Peyer's patch (tissue), 4 donors: ENCODE measurements around the gene P2RY10. TPM values are rescaled to one million over a fixed set of nuclear protein-coding genes. Genes with fewer than 3 reads are reported as not detected.

Experiments
- DNase-seq, 3 donors: peaks; one replicate each; pipeline ENCODE4 v3.0.0-alpha.2; 2017 to 2019
- H3K27ac ChIP-seq, 4 donors: fragments of 200-600 bp; sonication (generic); one replicate each; pipeline ENCODE4 v1.5.1; 2016 to 2019
- H3K27me3 ChIP-seq, 2 donors: fragments of 200-600 bp; sonication (generic); one replicate each; pipeline ENCODE4 v1.5.1; 2019
- H3K36me3 ChIP-seq, 3 donors: fragments of 200-600 bp; sonication (generic); one replicate each; pipeline ENCODE4 v1.5.1; 2016 to 2019
- H3K4me1 ChIP-seq, 4 donors: fragments of 200-600 bp; sonication (generic); one replicate each; pipeline ENCODE4 v1.5.1; 2016 to 2019
- H3K4me3 ChIP-seq, 4 donors: fragments of 200-600 bp; sonication (generic); 1 replicate in 3 of 4; 2 replicates in 1 of 4; pipeline ENCODE4 v1.5.1; 2016 to 2019; ENCODE audit warnings: mild to moderate bottlenecking in 1 of 4
- H3K9me3 ChIP-seq, 4 donors: fragments of 200-600 bp; sonication (generic); one replicate each; pipeline ENCODE4 v1.5.1; 2016 to 2019; ENCODE audit warnings: mild to moderate bottlenecking in 1 of 4
- POLR2A ChIP-seq, 2 donors: fragments of 450-650 bp; IDR thresholded peaks; one replicate each; pipeline ENCODE4 v1.5.1; 2017; ENCODE audit warnings: antibody characterized with exemption in 2 of 2, mild to moderate bottlenecking in 2 of 2, moderate library complexity in 2 of 2
- total RNA-seq, 4 donors: library from RNA; depleted of rRNA; stranded (reverse); fragments of >200 nt; gene quantifications; one replicate each; pipeline ENCODE4 v1.1.0, GENCODE V29; 2016
- TF ChIP-seq, protein P1 (sequence below), 6 experiments: fragments of 450-650 bp in 4 of 6; fragments of 200-600 bp in 2 of 6; sonication (generic) in 1 of 6; IDR thresholded peaks; one replicate each; pipeline ENCODE4 v1.5.1; 2017 to 2019; ENCODE audit warnings: antibody characterized with exemption in 6 of 6, mild to moderate bottlenecking in 3 of 6, moderate library complexity in 1 of 6

Gene P2RY10
- total RNA-seq, 4 donors from 2014 or later, result 0.80 to 10.7 (median 1.2) TPM; not detected in 1

DNA sequence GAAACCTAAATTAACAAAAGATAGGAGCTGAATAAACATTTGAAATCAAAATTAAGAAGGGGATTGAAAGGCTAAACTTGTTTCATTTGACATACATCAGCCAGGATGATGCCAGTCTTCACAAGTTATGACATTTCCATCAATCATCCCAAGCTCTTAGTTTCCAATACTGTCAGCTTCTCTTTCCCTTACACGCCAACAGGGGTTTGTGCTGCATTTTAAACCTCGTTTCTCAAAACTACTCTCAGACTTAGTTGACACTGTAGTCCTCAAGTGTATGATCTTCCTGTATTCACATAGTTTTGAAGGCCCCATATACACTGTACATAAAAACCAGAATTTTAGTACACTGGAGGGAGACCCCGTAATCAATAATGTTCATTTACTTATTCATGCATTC is 840 bp upstream of the P2RY10 start:
- Histone ChIP-seq H3K9me3 (no peaks in the 10 kb centered on the region), H3K27ac (peak overlapping the region in 2 of 4 donors; percentile 71 to 75), H3K4me3 (no peak overlapping the region), H3K4me1 (no peaks in the 10 kb centered on the region), H3K36me3 (no peaks in the 10 kb centered on the region), H3K27me3 (no peaks in the 10 kb centered on the region)
- TF ChIP-seq, protein P1, sequence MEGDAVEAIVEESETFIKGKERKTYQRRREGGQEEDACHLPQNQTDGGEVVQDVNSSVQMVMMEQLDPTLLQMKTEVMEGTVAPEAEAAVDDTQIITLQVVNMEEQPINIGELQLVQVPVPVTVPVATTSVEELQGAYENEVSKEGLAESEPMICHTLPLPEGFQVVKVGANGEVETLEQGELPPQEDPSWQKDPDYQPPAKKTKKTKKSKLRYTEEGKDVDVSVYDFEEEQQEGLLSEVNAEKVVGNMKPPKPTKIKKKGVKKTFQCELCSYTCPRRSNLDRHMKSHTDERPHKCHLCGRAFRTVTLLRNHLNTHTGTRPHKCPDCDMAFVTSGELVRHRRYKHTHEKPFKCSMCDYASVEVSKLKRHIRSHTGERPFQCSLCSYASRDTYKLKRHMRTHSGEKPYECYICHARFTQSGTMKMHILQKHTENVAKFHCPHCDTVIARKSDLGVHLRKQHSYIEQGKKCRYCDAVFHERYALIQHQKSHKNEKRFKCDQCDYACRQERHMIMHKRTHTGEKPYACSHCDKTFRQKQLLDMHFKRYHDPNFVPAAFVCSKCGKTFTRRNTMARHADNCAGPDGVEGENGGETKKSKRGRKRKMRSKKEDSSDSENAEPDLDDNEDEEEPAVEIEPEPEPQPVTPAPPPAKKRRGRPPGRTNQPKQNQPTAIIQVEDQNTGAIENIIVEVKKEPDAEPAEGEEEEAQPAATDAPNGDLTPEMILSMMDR (IDR thresholded peaks at IDR 0.05), result no peak
- TF ChIP-seq POLR2A (IDR thresholded peaks at IDR 0.05), result no peak
- no peak for DNase-seq

DNA sequence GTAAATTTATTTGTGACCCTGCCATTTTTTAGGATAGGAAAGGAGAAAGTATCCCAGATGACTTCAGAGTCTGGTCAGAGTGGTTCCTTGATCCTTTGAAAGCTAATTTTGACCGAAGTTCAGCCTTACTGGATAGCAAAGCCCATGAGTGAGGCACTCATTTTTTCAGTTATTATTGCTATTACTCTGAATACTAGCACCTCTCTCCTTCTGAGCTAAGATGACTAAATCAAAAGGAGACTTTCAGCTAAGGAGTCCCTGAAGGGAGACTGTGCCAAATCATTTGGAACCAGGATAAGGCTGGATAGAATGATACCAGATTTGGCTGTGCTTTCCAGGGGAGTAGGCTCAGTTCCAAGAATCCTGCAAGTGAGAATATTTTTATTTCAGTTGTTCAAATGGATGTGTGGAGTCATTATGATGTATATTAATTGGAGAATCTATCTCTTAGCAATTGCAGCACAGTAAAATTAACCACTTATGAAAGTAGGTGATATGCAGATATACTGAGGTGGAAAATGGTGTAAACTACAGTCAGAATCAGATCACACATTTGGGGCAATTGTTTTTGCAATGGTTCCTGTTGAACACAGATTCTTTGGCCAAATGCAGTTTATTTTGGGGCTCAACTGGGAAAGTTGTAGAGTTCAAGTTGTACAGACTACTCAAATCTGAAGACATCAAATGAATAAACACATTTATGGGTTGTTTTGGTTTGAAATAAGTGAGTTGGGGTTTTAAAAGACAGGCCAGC is 1.2 kb downstream of the P2RY10 start:
- no peak for DNase-seq
- H3K27ac ChIP-seq, result peak overlapping the region; percentile 45 to 75 (median 62)
- H3K36me3 ChIP-seq, result no peaks in the 10 kb centered on the region
- H3K9me3 ChIP-seq, result no peaks in the 10 kb centered on the region
- H3K4me3 ChIP-seq, result peak overlapping the region in 3 of 4 donors; percentile 28 to 40 (median 38)
- TF ChIP-seq, protein P1 (IDR thresholded peaks at IDR 0.05), result no peak
- TF ChIP-seq POLR2A (IDR thresholded peaks at IDR 0.05), result no peak
- H3K27me3 ChIP-seq, result no peaks in the 10 kb centered on the region
- no peaks in the 10 kb centered on the region for H3K4me1 ChIP-seq

DNA sequence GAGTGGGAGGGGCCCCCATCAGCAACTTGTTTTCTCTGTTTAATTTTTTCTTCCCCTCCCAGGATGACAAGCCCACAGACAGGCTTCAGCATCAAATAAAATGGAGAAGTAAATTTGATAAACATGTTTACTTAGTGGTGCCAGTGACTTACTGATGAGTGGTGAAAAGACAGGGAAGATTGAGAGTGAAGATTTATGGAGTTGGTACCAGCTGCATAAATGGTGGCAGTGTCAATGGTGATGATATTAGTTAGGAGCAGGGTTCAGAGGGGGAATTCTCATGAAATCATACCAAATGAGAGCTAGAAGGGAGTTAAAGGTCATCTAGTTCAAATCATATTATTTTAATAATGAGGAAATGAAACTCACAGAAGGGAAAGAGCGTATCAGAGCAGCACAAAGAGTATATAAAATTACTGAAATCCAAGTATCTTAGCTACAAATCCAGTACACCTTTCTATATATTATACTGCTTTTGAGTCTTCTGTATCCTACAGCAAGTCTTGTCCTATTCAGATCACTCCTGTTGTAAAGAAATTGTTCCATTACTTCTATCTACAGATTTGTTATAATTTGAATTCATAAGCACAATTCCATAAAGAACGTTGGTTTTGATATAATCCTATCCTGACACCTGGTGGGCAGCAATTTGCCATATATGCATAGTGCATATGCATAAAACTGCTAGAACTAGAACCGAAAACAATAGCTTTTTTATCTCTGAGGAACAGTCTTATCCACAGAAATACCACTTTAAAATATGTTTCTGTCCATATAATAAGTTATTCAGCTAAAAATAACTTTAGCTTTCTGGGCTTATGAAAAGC is 5.0 kb downstream of the P2RY10 start:
- no peak for TF ChIP-seq POLR2A (IDR thresholded peaks at IDR 0.05)
- Histone ChIP-seq H3K27me3 (no peaks in the 10 kb centered on the region), H3K4me1 (no peaks in the 10 kb centered on the region), H3K27ac (peak overlapping the region in 2 of 4 donors; percentile 43 to 71), H3K4me3 (no peak overlapping the region), H3K36me3 (no peaks in the 10 kb centered on the region), H3K9me3 (no peaks in the 10 kb centered on the region)
- no peak for DNase-seq

DNA sequence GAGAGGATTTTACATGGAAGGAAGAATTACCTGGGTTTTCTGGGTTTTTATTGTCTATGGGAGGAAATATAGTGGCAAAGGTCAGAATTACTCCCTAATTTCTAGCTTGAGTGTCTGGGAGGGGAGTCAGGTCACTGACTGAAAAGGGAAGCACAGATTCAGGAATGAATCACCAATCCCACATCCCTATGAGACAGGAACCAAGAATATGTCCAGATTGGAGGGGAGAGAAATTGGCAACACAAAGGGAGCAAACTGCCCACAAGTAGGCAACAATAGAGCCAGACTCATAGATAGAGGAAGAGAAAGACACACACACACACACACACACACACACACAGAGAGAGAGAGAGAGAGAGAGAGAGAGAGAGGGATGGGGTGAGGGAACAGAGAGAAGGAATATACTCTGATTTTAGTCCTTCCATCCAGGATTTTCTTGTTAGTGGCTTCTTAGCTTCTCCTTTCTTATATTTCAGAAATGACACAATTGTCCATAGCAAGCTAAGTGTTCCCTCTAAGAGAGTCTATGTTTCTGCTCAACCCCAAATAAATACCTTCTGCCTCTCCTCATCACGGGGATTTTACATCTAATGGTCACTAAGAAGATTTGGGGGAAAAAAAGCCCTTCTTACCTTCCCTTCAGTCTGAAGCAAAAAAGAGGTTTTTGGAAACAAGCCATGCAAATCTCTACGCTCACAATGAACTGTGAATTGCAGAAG is 12.0 kb downstream of the P2RY10 start:
- H3K4me1 ChIP-seq, result no peaks in the 10 kb centered on the region
- no peaks in the 10 kb centered on the region for H3K9me3 ChIP-seq
- DNase-seq, result no peak
- peak overlapping the region in 1 of 4 donors; percentile 63 for H3K27ac ChIP-seq
- no peaks in the 10 kb centered on the region for H3K36me3 ChIP-seq
- no peaks in the 10 kb centered on the region for H3K27me3 ChIP-seq
- TF ChIP-seq POLR2A (IDR thresholded peaks at IDR 0.05), result no peak
- TF ChIP-seq, protein P1 (IDR thresholded peaks at IDR 0.05), result no peak
- no peak overlapping the region for H3K4me3 ChIP-seq

DNA sequence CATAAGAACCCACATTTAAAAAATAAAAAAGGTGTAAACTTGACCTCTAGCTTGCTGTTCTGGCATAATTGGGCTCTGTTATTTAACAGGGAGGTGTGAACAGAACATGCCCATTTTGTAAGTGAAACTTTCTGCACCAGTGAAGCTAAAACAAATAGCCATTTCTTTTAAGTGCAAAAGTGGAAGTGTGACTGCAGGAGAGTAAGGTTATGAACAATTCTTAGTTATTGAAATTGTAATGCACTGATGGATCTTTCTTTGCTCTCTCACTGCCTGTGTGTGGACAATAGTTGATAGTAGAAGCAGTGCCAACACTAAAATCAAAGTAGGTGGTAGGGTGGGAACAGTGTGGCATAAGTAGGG is 12.6 kb downstream of the P2RY10 start:
- no peak for DNase-seq
- Histone ChIP-seq H3K4me3 (no peak overlapping the region), H3K27me3 (no peaks in the 10 kb centered on the region), H3K27ac (peak overlapping the region in 1 of 4 donors; percentile 63), H3K4me1 (no peaks in the 10 kb centered on the region), H3K36me3 (no peaks in the 10 kb centered on the region), H3K9me3 (no peaks in the 10 kb centered on the region)
- TF ChIP-seq, protein P1 (IDR thresholded peaks at IDR 0.05), result no peak
- no peak for TF ChIP-seq POLR2A (IDR thresholded peaks at IDR 0.05)
